Lung (tissue), 12 donors: Measurements from ENCODE around the gene PRPS1L1. TPM values are rescaled to one million over a fixed set of nuclear protein-coding genes. Genes with fewer than 3 reads are reported as not detected.

Experiments used
- ATAC-seq: fragments of 200-7000 bp; cut with Tn5 transposase; one replicate; pipeline ENCODE4 v1.9.1; 2020; ENCODE audit warnings: moderate number of reproducible peaks; ENCODE audit not compliant: insufficient read depth, low FRiP score
- DNase-seq, 3 donors: peaks; one replicate each; pipeline ENCODE4 v3.0.0-alpha.2; 2013 to 2017
- H3K27ac ChIP-seq, 2 donors: one replicate each; pipeline ENCODE4 v1.5.1; 2013; ENCODE audit warnings: mild to moderate bottlenecking in 2 of 2, moderate library complexity in 2 of 2, control low read depth in 1 of 2, inconsistent platforms in 1 of 2, low read depth in 1 of 2, low read length in 1 of 2
- H3K27me3 ChIP-seq, 3 donors: one replicate each; pipeline ENCODE4 v1.5.1; 2013; ENCODE audit warnings: low read length in 2 of 3; ENCODE audit not compliant: control insufficient read depth in 3 of 3, insufficient read depth in 3 of 3
- H3K36me3 ChIP-seq, 4 donors: one replicate each; pipeline ENCODE4 v1.5.1; 2013; ENCODE audit warnings: low read length in 4 of 4, mild to moderate bottlenecking in 1 of 4, moderate library complexity in 1 of 4; ENCODE audit not compliant: control insufficient read depth in 4 of 4, insufficient read depth in 4 of 4
- H3K4me1 ChIP-seq, 5 donors: one replicate each; pipeline ENCODE4 v1.5.1; 2013; ENCODE audit warnings: low read length in 5 of 5, mild to moderate bottlenecking in 2 of 5, moderate library complexity in 1 of 5; ENCODE audit not compliant: control insufficient read depth in 5 of 5, insufficient read depth in 5 of 5
- H3K4me3 ChIP-seq: one replicate; pipeline ENCODE4 v1.5.1; 2013; ENCODE audit warnings: mild to moderate bottlenecking, control low read depth, moderate library complexity
- H3K9ac ChIP-seq, 2 donors: one replicate each; pipeline ENCODE4 v1.5.1; 2013; ENCODE audit warnings: low read length in 2 of 2, control low read depth in 1 of 2; ENCODE audit not compliant: insufficient read depth in 1 of 2
- H3K9me3 ChIP-seq, 4 donors: one replicate each; pipeline ENCODE4 v1.5.1; 2013; ENCODE audit warnings: low read length in 3 of 4, mild to moderate bottlenecking in 1 of 4, moderate library complexity in 1 of 4; ENCODE audit not compliant: control insufficient read depth in 4 of 4, insufficient read depth in 3 of 4
- WGBS, 2 donors: extraction: QIAGEN DNeasy Blood & Tissue Kit; methylation state at CpG; one replicate each; pipeline ENCODE4 v1.1.7; 2013; 5-methylcytosine and 5-hydroxymethylcytosine counted together
- polyA plus RNA-seq, 2 donors: library from polyadenylated mRNA; stranded (reverse); fragments of 200-250 nt; gene quantifications; one replicate each; pipeline ENCODE4 v1.2.1, GENCODE V29; 2013
- total RNA-seq, 2 donors: library from RNA; depleted of rRNA in 1 of 2; stranded (reverse); fragments of >200 nt in 1 of 2; gene quantifications; one replicate each; pipeline ENCODE4 v1.2.1, GENCODE V29; 2014 to 2021
- TF ChIP-seq, protein P1 (sequence below): IDR thresholded peaks from 2 replicates; pipeline ENCODE4 v1.5.1; 2012; ENCODE audit warnings: mild to moderate bottlenecking; ENCODE audit errors: control extremely low read depth, extremely low read depth
- donor health status: control.
- donor health status: control.
- donor health status: Bipolar disorder and iron deficiency.
- donor health status: healthy.
- donor health status: DM: yes; HTN: yes; CAD: no.

Gene PRPS1L1
- total and polyA plus RNA-seq, 4 donors: not detected

DNA sequence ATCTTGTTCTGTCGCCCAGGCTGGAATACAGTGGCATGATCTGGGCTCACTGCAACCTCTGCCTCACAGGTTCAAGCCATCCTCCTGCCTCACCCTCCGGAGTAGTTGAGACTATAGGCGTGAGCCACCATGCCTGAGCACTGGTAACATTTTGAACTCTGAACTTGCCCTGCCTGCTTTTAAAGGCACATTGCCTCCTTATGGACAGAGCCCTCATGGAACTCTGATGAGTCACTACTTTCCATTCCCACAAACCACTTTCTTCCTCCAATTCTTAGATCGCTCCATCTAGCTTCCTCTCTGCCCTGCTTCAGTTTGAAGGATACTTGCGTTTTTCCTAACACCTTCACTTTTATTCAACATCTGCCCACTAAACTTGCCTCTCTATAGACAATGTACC is 38.1 kb downstream of the PRPS1L1 start:
- ATAC-seq (no peak), DNase-seq (no peak)
- 82 to 87% methylated on average over 5 of the region's 5 CpGs for WGBS, 2 donors
- H3K9ac ChIP-seq: no peak overlapping the region
- TF ChIP-seq, protein P1, sequence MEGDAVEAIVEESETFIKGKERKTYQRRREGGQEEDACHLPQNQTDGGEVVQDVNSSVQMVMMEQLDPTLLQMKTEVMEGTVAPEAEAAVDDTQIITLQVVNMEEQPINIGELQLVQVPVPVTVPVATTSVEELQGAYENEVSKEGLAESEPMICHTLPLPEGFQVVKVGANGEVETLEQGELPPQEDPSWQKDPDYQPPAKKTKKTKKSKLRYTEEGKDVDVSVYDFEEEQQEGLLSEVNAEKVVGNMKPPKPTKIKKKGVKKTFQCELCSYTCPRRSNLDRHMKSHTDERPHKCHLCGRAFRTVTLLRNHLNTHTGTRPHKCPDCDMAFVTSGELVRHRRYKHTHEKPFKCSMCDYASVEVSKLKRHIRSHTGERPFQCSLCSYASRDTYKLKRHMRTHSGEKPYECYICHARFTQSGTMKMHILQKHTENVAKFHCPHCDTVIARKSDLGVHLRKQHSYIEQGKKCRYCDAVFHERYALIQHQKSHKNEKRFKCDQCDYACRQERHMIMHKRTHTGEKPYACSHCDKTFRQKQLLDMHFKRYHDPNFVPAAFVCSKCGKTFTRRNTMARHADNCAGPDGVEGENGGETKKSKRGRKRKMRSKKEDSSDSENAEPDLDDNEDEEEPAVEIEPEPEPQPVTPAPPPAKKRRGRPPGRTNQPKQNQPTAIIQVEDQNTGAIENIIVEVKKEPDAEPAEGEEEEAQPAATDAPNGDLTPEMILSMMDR: no peak
- peaks cover 0 to 8% (median 0%) of the 10 kb centered on the region in 5 donors for H3K4me1 ChIP-seq
- no peaks in the 10 kb centered on the region for H3K36me3 ChIP-seq
- no peak overlapping the region for H3K4me3 ChIP-seq
- H3K27me3 ChIP-seq: no peaks in the 10 kb centered on the region
- H3K9me3 ChIP-seq: peaks cover 0 to 1% (median 0%) of the 10 kb centered on the region in 4 donors
- H3K27ac ChIP-seq: no peak overlapping the region

DNA sequence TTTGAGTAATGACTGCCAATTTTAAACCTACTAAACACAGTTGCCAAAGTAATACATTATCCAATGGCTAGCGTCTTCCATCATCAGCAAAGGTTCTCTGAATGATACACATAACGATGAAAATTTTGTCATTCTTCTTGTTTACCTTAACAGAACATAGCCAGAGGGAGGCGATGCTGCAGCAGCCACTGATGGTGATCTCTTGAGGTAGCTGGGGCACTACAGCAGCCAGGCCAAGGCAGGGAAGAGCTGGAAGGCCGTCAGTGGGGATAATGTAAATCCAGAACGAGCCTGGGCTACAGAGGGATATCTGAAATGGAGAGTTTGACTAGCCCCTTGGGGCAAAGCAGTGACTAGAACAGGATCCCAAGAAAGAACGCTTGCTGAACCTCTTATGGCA is 38.8 kb downstream of the PRPS1L1 start:
- Histone ChIP-seq H3K27me3 (no peaks in the 10 kb centered on the region), H3K9ac (no peak overlapping the region), H3K9me3 (peaks cover 0 to 1% (median 0%) of the 10 kb centered on the region in 4 donors), H3K36me3 (no peaks in the 10 kb centered on the region), H3K4me3 (no peak overlapping the region), H3K27ac (no peak overlapping the region), H3K4me1 (peaks cover 0 to 8% (median 0%) of the 10 kb centered on the region in 5 donors)
- WGBS, 2 donors: 93 to 95% methylated on average over 6 of the region's 6 CpGs
- ATAC-seq (no peak), DNase-seq (no peak)
- TF ChIP-seq, protein P1: no peak

DNA sequence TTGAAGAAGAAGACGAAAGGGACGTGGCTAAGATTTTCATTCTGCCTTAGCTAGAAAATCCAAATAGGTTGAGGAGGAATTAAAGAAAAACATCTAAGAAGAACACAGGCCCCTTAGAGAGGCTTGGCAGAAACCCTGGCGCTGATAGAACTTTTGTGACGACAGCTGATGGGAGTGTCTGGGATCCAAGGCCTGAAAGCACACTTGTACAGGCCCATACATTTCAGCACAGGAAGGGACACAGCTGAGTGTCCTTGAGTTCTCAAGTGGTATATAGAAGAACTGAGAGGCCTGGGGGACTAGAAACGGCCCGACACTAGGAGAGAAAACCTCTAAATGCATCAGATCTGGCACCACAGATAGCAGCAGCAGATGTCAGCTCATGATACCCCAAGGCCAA is 39.5 kb downstream of the PRPS1L1 start:
- WGBS, 2 donors: 70 to 89% methylated on average over 6 of the region's 6 CpGs
- DNase-seq (peak; percentile 24 to 53 (median 39)), ATAC-seq (peak; percentile 48)
- Histone ChIP-seq H3K27me3 (no peaks in the 10 kb centered on the region), H3K27ac (peak overlapping the region in 1 of 2 donors; percentile 2), H3K9me3 (peaks cover 0 to 1% (median 0%) of the 10 kb centered on the region in 4 donors), H3K4me3 (no peak overlapping the region), H3K4me1 (peaks cover 0 to 8% (median 0%) of the 10 kb centered on the region in 5 donors), H3K9ac (no peak overlapping the region), H3K36me3 (no peaks in the 10 kb centered on the region)
- TF ChIP-seq, protein P1: no peak

DNA sequence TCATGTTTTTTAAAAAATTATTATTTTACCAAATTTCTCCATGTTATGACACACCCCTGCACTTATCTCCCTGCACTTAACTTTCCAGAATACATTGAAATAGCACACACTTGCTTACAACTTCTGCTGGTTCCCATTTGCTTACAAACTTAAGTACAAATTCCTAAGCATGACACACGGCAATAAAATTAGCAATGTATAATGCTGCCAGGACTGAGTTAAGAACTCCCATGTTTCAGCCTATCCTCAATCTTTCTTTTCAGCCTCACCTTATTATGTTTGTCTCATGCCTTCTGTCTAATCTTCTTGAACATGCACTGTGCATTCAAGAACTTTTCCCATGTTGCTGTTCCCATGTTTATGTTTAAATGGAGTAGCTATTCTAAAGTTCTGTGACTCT is 40.8 kb downstream of the PRPS1L1 start:
- peak overlapping the region in 1 of 2 donors; percentile 53 for H3K27ac ChIP-seq
- TF ChIP-seq, protein P1: no peak
- no peak overlapping the region for H3K9ac ChIP-seq
- no peak overlapping the region for H3K4me3 ChIP-seq
- no peaks in the 10 kb centered on the region for H3K27me3 ChIP-seq
- H3K36me3 ChIP-seq: no peaks in the 10 kb centered on the region
- 45 to 80% methylated on average over 1 of the region's 1 CpG for WGBS, 2 donors
- DNase-seq (no peak), ATAC-seq (peak; percentile 45)
- peaks cover 0 to 8% (median 0%) of the 10 kb centered on the region in 5 donors for H3K4me1 ChIP-seq
- peaks cover 0 to 1% (median 0%) of the 10 kb centered on the region in 4 donors for H3K9me3 ChIP-seq
